HepG2 (cell line): ENCODE results near the gene SLC44A4. TPM values are rescaled to one million over a fixed set of nuclear protein-coding genes. Genes with fewer than 3 reads are reported as not detected.

Experiments
- ARID2 ChIP-seq: sonication (generic); formaldehyde crosslinking; IDR thresholded peaks from 2 replicates; pipeline ENCODE4 v1.8.1; 2022; ENCODE audit warnings: mild to moderate bottlenecking, missing genetic modification reagents, borderline replicate concordance
- CBX1 ChIP-seq: IDR thresholded peaks from one replicate; pipeline ENCODE4 v1.6.1; 2016; ENCODE audit warnings: antibody characterized with exemption, low read depth
- CSRNP2 ChIP-seq: sonication (generic); formaldehyde crosslinking; conservative IDR thresholded peaks from 2 replicates; pipeline ENCODE4 v1.8.0; 2022; ENCODE audit warnings: low read depth, missing genetic modification reagents
- FOXA1 ChIP-seq, 2 experiments: fragments of 450-650 bp in 1 of 2; sonication (generic) in 1 of 2; formaldehyde crosslinking in 1 of 2; IDR thresholded peaks; 2 replicates each; pipeline versions ENCODE4 v1.4.0 to v1.6.1; 2016 to 2020; ENCODE audit warnings: missing genetic modification reagents in 1 of 2
- HCFC1 ChIP-seq: fragments of 150-350 bp; IDR thresholded peaks from 2 replicates; pipeline ENCODE4 v1.6.1; 2014; ENCODE audit warnings: low read depth, low read length
- KDM4B ChIP-seq: sonication (generic); formaldehyde crosslinking; IDR thresholded peaks from 2 replicates; pipeline ENCODE4 v1.4.0; 2020; ENCODE audit warnings: missing genetic modification reagents
- KLF9 ChIP-seq: IDR thresholded peaks from 2 replicates; pipeline ENCODE4 v1.6.1; 2016; ENCODE audit warnings: low read depth
- LCORL ChIP-seq, 2 experiments: fragments of 450-650 bp in 1 of 2; sonication (generic) in 1 of 2; formaldehyde crosslinking in 1 of 2; IDR thresholded peaks; 2 replicates each; pipeline versions ENCODE4 v1.5.0 to v1.6.1; 2017 to 2020; ENCODE audit warnings: antibody characterized with exemption in 1 of 2, missing genetic modification reagents in 1 of 2
- NFKB2 ChIP-seq: sonication (generic); formaldehyde crosslinking; IDR thresholded peaks from 2 replicates; pipeline ENCODE4 v1.4.0; 2020; ENCODE audit warnings: missing genetic modification reagents, borderline replicate concordance
- RNF219 ChIP-seq: sonication (generic); formaldehyde crosslinking; IDR thresholded peaks from 2 replicates; pipeline ENCODE4 v1.5.0; 2020; ENCODE audit warnings: mild to moderate bottlenecking, missing genetic modification reagents
- SIN3A ChIP-seq: IDR thresholded peaks from 2 replicates; pipeline ENCODE4 v1.6.1; 2011; ENCODE audit warnings: low read depth, mild to moderate bottlenecking, control low read depth, low read length, borderline replicate concordance
- SKI ChIP-seq: fragments of 450-650 bp; IDR thresholded peaks from one replicate; pipeline ENCODE4 v1.6.1; 2018; ENCODE audit warnings: mild to moderate bottlenecking; ENCODE audit not compliant: partially characterized antibody
- SP2 ChIP-seq: sonication (generic); formaldehyde crosslinking; IDR thresholded peaks from 2 replicates; pipeline ENCODE4 v1.5.1; 2020; ENCODE audit warnings: mild to moderate bottlenecking, missing genetic modification reagents
- ZBTB1 ChIP-seq: sonication (generic); formaldehyde crosslinking; IDR thresholded peaks from 2 replicates; pipeline ENCODE4 v1.4.0; 2020; ENCODE audit warnings: missing genetic modification reagents, borderline replicate concordance
- ZBTB7B ChIP-seq: sonication (generic); formaldehyde crosslinking; IDR thresholded peaks from 2 replicates; pipeline ENCODE4 v1.4.0; 2020; ENCODE audit warnings: missing genetic modification reagents
- ZC3H13 ChIP-seq: sonication (generic); formaldehyde crosslinking; IDR thresholded peaks from 2 replicates; pipeline ENCODE4 v1.8.1; 2023; ENCODE audit warnings: mild to moderate bottlenecking, missing genetic modification reagents, moderate library complexity
- ZNF296 ChIP-seq: sonication (generic); formaldehyde crosslinking; conservative IDR thresholded peaks from 2 replicates; pipeline ENCODE4 v1.5.0; 2020; ENCODE audit warnings: mild to moderate bottlenecking, missing genetic modification reagents
- ZNF350 ChIP-seq: sonication (generic); formaldehyde crosslinking; IDR thresholded peaks from 2 replicates; pipeline ENCODE4 v1.4.0; 2020; ENCODE audit warnings: mild to moderate bottlenecking, low read depth, missing genetic modification reagents, borderline replicate concordance
- ZNF441 ChIP-seq: sonication (generic); formaldehyde crosslinking; IDR thresholded peaks from 2 replicates; pipeline ENCODE4 v1.7.0; 2021; ENCODE audit warnings: missing genetic modification reagents, borderline replicate concordance
- ZNF460 ChIP-seq: sonication (generic); formaldehyde crosslinking; IDR thresholded peaks from 2 replicates; pipeline ENCODE4 v1.5.1; 2020; ENCODE audit warnings: missing genetic modification reagents, mild to moderate bottlenecking, borderline replicate concordance
- ZNF510 ChIP-seq: sonication (generic); formaldehyde crosslinking; IDR thresholded peaks from 2 replicates; pipeline ENCODE4 v1.4.0; 2020; ENCODE audit warnings: low read depth, mild to moderate bottlenecking, missing genetic modification reagents
- ZZZ3 ChIP-seq: sonication (generic); formaldehyde crosslinking; IDR thresholded peaks from 2 replicates; pipeline ENCODE4 v1.4.0; 2020; ENCODE audit warnings: missing genetic modification reagents, mild to moderate bottlenecking, borderline replicate concordance
- polyA plus RNA-seq, 8 experiments: library from polyadenylated mRNA; depleted of rRNA in 3 of 8; stranded (reverse) in 7 of 8; unstranded in 1 of 8; fragments of >200 nt; fragmentation: Illumina TruSeq in 4 of 8; extraction: Trizol in 4 of 8; gene quantifications; 2 replicates each; pipeline versions ENCODE4 v1.2.1 to v1.2.3, GENCODE V29; 2011 to 2016; ENCODE audit warnings: low read depth in 4 of 8, missing spikeins in 1 of 8, mixed read lengths in 1 of 8; ENCODE audit not compliant: insufficient read depth in 1 of 8
- total RNA-seq, 5 experiments: library from RNA; depleted of rRNA; stranded (reverse); fragments of >200 nt; fragmentation: Illumina TruSeq; extraction: Trizol; gene quantifications; 2 replicates each; pipeline ENCODE4 v1.2.3, GENCODE V29; 2016; ENCODE audit warnings: low read depth in 1 of 5
- TF ChIP-seq, protein P1 (sequence below): fragments of 450-650 bp; IDR thresholded peaks from 2 replicates; pipeline ENCODE4 v1.6.1; 2016
- TF ChIP-seq, protein P2 (sequence below): sonication (generic); formaldehyde crosslinking; IDR thresholded peaks from 2 replicates; pipeline ENCODE4 v1.4.0; 2020; ENCODE audit warnings: mild to moderate bottlenecking, low read depth, missing genetic modification reagents

The SLC44A4 gene
- total and polyA plus RNA-seq, 2 of the 13 experiments (the other 11 are each of a cell fraction or from before 2014, with no cell fraction given), result 3.5 to 5.9 TPM

GRCh38 chr6:31877651-31878161, 1.1 kb downstream of the SLC44A4 start (continued):
- TF ChIP-seq FOXA1 (IDR thresholded peaks at IDR 0.05) (no peak), FOXA1 (CRISPR knock-in tag; IDR thresholded peaks at IDR 0.05) (peak; percentile 92), ZZZ3 (CRISPR knock-in tag) (0 out of 2 replicates have a peak, but pooled peaks have one; percentile 87), SP2 (CRISPR knock-in tag) (peak; percentile 80), KDM4B (CRISPR knock-in tag) (0 out of 2 replicates have a peak, but pooled peaks have one; percentile 26), SKI (no peak), ARID2 (no peak), ZNF441 (CRISPR knock-in tag) (no peak), HCFC1 (no peak), RNF219 (CRISPR knock-in tag) (no peak), CSRNP2 (no peak), ZBTB7B (no peak), ZNF296 (no peak), ZNF510 (CRISPR knock-in tag) (0 out of 2 replicates have a peak, but pooled peaks have one; percentile 59), ZBTB1 (CRISPR knock-in tag) (no peak), ZC3H13 (CRISPR knock-in tag) (no peak), CBX1 (no peak), ZNF460 (no peak), NFKB2 (CRISPR knock-in tag) (no peak), KLF9 (no peak), SIN3A (no peak), ZNF350 (CRISPR knock-in tag) (no peak), LCORL (IDR thresholded peaks at IDR 0.05) (no peak), LCORL (CRISPR knock-in tag; IDR thresholded peaks at IDR 0.05) (0 out of 2 replicates have a peak, but pooled peaks have one; percentile 18)
- TF ChIP-seq, protein P1, sequence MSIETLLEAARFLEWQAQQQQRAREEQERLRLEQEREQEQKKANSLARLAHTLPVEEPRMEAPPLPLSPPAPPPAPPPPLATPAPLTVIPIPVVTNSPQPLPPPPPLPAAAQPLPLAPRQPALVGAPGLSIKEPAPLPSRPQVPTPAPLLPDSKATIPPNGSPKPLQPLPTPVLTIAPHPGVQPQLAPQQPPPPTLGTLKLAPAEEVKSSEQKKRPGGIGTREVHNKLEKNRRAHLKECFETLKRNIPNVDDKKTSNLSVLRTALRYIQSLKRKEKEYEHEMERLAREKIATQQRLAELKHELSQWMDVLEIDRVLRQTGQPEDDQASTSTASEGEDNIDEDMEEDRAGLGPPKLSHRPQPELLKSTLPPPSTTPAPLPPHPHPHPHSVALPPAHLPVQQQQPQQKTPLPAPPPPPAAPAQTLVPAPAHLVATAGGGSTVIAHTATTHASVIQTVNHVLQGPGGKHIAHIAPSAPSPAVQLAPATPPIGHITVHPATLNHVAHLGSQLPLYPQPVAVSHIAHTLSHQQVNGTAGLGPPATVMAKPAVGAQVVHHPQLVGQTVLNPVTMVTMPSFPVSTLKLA, result no peak
- TF ChIP-seq, protein P2, sequence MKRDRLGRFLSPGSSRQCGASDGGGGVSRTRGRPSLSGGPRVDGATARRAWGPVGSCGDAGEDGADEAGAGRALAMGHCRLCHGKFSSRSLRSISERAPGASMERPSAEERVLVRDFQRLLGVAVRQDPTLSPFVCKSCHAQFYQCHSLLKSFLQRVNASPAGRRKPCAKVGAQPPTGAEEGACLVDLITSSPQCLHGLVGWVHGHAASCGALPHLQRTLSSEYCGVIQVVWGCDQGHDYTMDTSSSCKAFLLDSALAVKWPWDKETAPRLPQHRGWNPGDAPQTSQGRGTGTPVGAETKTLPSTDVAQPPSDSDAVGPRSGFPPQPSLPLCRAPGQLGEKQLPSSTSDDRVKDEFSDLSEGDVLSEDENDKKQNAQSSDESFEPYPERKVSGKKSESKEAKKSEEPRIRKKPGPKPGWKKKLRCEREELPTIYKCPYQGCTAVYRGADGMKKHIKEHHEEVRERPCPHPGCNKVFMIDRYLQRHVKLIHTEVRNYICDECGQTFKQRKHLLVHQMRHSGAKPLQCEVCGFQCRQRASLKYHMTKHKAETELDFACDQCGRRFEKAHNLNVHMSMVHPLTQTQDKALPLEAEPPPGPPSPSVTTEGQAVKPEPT, result no peak
